HG02885 (cell line): ENCODE measurements around the gene RNASEH2C.
A peak's percentile ranks its signal among the peaks of the same experiment; 100 is the strongest.
"Not testable (repeated sequence)": the region's sequence is repeated elsewhere in the genome, so short reads cannot be mapped to it uniquely, and the experiment has no call there.

Experiments
- ATAC-seq: cut with Tn5 transposase; IDR thresholded peaks from one replicate; pipeline ENCODE4 v1.9.1; 2021; ENCODE audit warnings: mild to moderate bottlenecking; ENCODE audit not compliant: unreplicated experiment, poor library complexity

The RNASEH2C gene

GRCh38 chr11:65718531-65718930 lies 2.1 kb downstream of the RNASEH2C start:
- ATAC-seq, result no peak

GRCh38 chr11:65717906-65718305 lies 2.7 kb downstream of the RNASEH2C start:
- ATAC-seq, result no peak

GRCh38 chr11:65716774-65717405 lies 3.7 kb downstream of the RNASEH2C start:
- ATAC-seq, result no peak

GRCh38 chr11:65716302-65716701 lies 4.3 kb downstream of the RNASEH2C start:
- no peak for ATAC-seq

- no peak for ATAC-seq
These were observed 6.2 kb downstream of the RNASEH2C start for GRCh38 chr11:65714433-65714832.

GRCh38 chr11:65713212-65713969 lies 7.2 kb downstream of the RNASEH2C start:
- ATAC-seq, result no peak

- ATAC-seq, result no peak
These were observed 7.9 kb downstream of the RNASEH2C start for GRCh38 chr11:65712633-65713076.

- ATAC-seq, result peak; percentile 87
These were observed 8.6 kb downstream of the RNASEH2C start, which contains the start of gene KAT5 for GRCh38 chr11:65711785-65712632. Gene KAT5 (plus strand): TSS chr11:65712252. CDS start chr11:65712268, 16 bp downstream.

GRCh38 chr11:65710421-65710820 lies 10.2 kb downstream of the RNASEH2C start:
- no peak for ATAC-seq

GRCh38 chr11:65709661-65710060 lies 10.9 kb downstream of the RNASEH2C start:
- ATAC-seq, result no peak

- ATAC-seq, result no peak
These were observed 12.1 kb downstream of the RNASEH2C start for GRCh38 chr11:65708451-65708850.

GRCh38 chr11:65707002-65707401 lies 13.6 kb downstream of the RNASEH2C start:
- ATAC-seq, result not testable (repeated sequence)

GRCh38 chr11:65706303-65706763 lies 14.3 kb downstream of the RNASEH2C start:
- not testable (repeated sequence) for ATAC-seq

- ATAC-seq, result no peak
These were observed 16.8 kb downstream of the RNASEH2C start for GRCh38 chr11:65703846-65704245.

- no peak for ATAC-seq
These were observed 18.9 kb downstream of the RNASEH2C start for GRCh38 chr11:65701686-65702085.

- no peak for ATAC-seq
These were observed 20.2 kb downstream of the RNASEH2C start for GRCh38 chr11:65700399-65700798.

GRCh38 chr11:65699306-65699705 lies 21.3 kb downstream of the RNASEH2C start:
- no peak for ATAC-seq

- no peak for ATAC-seq
These were observed 22.4 kb downstream of the RNASEH2C start for GRCh38 chr11:65698205-65698604.

- ATAC-seq, result no peak
These were observed 23.6 kb downstream of the RNASEH2C start for GRCh38 chr11:65696802-65697552.
